Thyroid gland (tissue), 4 donors: Measurements from ENCODE around the gene LRP4. TPM values are rescaled to one million over a fixed set of nuclear protein-coding genes. Genes with fewer than 3 reads are reported as not detected.

Experiments used
- DNase-seq, 2 donors: peaks; one replicate each; pipeline ENCODE4 v3.0.0-alpha.2; 2019
- H3K27ac ChIP-seq, 3 donors: fragments of 200-600 bp; sonication (generic); 1 replicate in 2 of 3; 2 replicates in 1 of 3; pipeline ENCODE4 v1.5.1; 2016 to 2019; ENCODE audit warnings: mild to moderate bottlenecking in 1 of 3, moderate library complexity in 1 of 3
- H3K27me3 ChIP-seq: fragments of 200-600 bp; sonication (generic); one replicate; pipeline ENCODE4 v1.5.1; 2019
- H3K36me3 ChIP-seq, 2 donors: fragments of 200-600 bp; sonication (generic); one replicate each; pipeline ENCODE4 v1.5.1; 2016 to 2019
- H3K4me1 ChIP-seq, 2 donors: fragments of 200-600 bp; sonication (generic); one replicate each; pipeline ENCODE4 v1.5.1; 2017 to 2019
- H3K4me3 ChIP-seq, 3 donors: fragments of 200-600 bp; sonication (generic); replicated peaks in 1 of 3; 1 replicate in 2 of 3; 2 replicates in 1 of 3; pipeline ENCODE4 v1.5.1; 2016; ENCODE audit warnings: mild to moderate bottlenecking in 1 of 3
- H3K9me3 ChIP-seq: fragments of 200-600 bp; sonication (generic); one replicate; pipeline ENCODE4 v1.5.1; 2017
- CTCF ChIP-seq, 6 experiments: fragments of 200-600 bp in 3 of 6; fragments of 450-650 bp in 3 of 6; sonication (generic) in 3 of 6; IDR thresholded peaks; one replicate each; pipeline ENCODE4 v1.5.1; 2016 to 2019; ENCODE audit warnings: antibody characterized with exemption in 6 of 6, mild to moderate bottlenecking in 2 of 6, inconsistent platforms in 1 of 6, moderate library complexity in 1 of 6
- POLR2A ChIP-seq, 2 donors: fragments of 450-650 bp; IDR thresholded peaks; one replicate each; pipeline ENCODE4 v1.6.1; 2017; ENCODE audit warnings: antibody characterized with exemption in 2 of 2, mild to moderate bottlenecking in 2 of 2, moderate library complexity in 1 of 2
- WGBS, 2 donors: methylation state at CpG; one replicate each; pipeline ENCODE4 v1.1.5; 2017; 5-methylcytosine and 5-hydroxymethylcytosine counted together
- intact Hi-C: fragments of 100-400 bp; cut with DNase I; formaldehyde crosslinking; loops from one replicate; pipeline ENCODE4 v1.15.1; 2023
- total RNA-seq, 4 donors: library from RNA; depleted of rRNA; stranded (reverse); fragments of >200 nt; gene quantifications; one replicate each; pipeline ENCODE4 v1.2.3, GENCODE V29; 2016

Gene LRP4
- total RNA-seq, 4 donors from 2014 or later, result 2.8 to 10.3 (median 7.4) TPM

DNA sequence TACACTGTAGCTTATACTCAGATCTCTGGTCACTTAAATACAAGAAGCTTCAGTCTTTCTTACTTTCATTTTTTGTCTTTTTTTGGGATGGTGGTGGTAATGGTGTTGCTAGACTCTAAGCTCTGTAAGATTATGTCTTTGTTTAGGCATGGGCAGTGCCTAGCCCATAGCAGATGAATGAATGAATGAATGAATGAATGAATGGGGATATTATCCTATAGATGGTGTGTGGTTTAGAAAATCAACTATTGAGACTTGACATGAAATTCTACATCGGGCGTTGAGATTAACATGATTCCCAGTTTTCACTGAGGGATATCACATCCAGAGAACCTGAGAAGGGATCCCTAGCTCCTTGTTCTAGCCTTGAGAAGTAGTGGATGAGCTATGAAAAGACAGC, 62.5 kb downstream of the LRP4 start:
- intact Hi-C loops, result no loop called here
- TF ChIP-seq CTCF (IDR thresholded peaks at IDR 0.05), result no peak
- TF ChIP-seq POLR2A (IDR thresholded peaks at IDR 0.05), result no peak
- Histone ChIP-seq H3K4me3 (no peak overlapping the region), H3K36me3 (no peaks in the 10 kb centered on the region), H3K27me3 (no peaks in the 10 kb centered on the region), H3K9me3 (no peaks in the 10 kb centered on the region), H3K27ac (no peak overlapping the region), H3K4me1 (no peaks in the 10 kb centered on the region)
- DNase-seq, result no peak
- 97 to 98% methylated on average over 2 of the region's 2 CpGs for WGBS, 2 donors

DNA sequence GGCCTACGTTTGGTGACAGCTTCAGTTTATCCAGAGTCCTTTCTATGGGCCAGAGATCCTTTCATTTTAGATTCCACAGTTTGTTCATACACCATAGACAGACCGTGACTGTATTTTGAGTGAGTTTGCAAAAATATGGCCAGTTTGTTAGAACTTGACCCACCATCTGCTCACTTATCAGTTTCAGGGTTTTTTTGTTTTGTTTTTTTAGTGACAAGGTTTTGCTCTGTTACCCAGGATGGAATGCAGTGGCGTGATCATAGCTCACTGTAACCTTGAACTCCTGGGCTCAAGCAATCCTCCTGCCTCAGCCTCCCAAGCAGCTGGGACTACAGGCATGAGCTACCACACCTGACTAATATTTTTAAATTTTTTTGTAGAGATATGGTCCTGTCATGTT, 63.2 kb downstream of the LRP4 start:
- Histone ChIP-seq H3K4me1 (no peaks in the 10 kb centered on the region), H3K27me3 (no peaks in the 10 kb centered on the region), H3K4me3 (no peak overlapping the region), H3K9me3 (no peaks in the 10 kb centered on the region), H3K36me3 (no peaks in the 10 kb centered on the region), H3K27ac (no peak overlapping the region)
- TF ChIP-seq CTCF (IDR thresholded peaks at IDR 0.05), result no peak
- no peak for TF ChIP-seq POLR2A (IDR thresholded peaks at IDR 0.05)
- WGBS, 2 donors, result 92 to 95% methylated on average over 3 of the region's 3 CpGs
- DNase-seq, result no peak
- intact Hi-C loops, result no loop called here

GRCh38 chr11:46850829-46851380, 67.4 kb downstream of the LRP4 start:
- no peak overlapping the region for H3K27ac ChIP-seq

GRCh38 chr11:46849631-46850030, 68.7 kb downstream of the LRP4 start:
- H3K36me3 ChIP-seq, result no peaks in the 10 kb centered on the region
- WGBS, 2 donors, result 93 to 94% methylated on average over 1 of the region's 1 CpG
- peaks cover 5 to 7% of the 10 kb centered on the region in 2 donors for H3K4me1 ChIP-seq
- TF ChIP-seq POLR2A (IDR thresholded peaks at IDR 0.05), result no peak
- no peak for TF ChIP-seq CTCF (IDR thresholded peaks at IDR 0.05)
- H3K9me3 ChIP-seq, result no peaks in the 10 kb centered on the region
- DNase-seq, result no peak
- no peak overlapping the region for H3K27ac ChIP-seq
- intact Hi-C loops, result no loop called here
- no peak overlapping the region for H3K4me3 ChIP-seq
- H3K27me3 ChIP-seq, result no peaks in the 10 kb centered on the region

More at GRCh38 chr11:46850829-46851380, 67.4 kb downstream of the LRP4 start:
- DNase-seq, result no peak
- TF ChIP-seq POLR2A (IDR thresholded peaks at IDR 0.05) (no peak), CTCF (IDR thresholded peaks at IDR 0.05) (no peak)
- no peaks in the 10 kb centered on the region for H3K36me3 ChIP-seq
- H3K27me3 ChIP-seq, result no peaks in the 10 kb centered on the region
- intact Hi-C loops, result no loop called here
- WGBS, 2 donors, result 66 to 68% methylated on average over 10 of the region's 10 CpGs
- H3K4me1 ChIP-seq, result peaks cover 0 to 5% of the 10 kb centered on the region in 2 donors
- no peak overlapping the region for H3K4me3 ChIP-seq
- no peaks in the 10 kb centered on the region for H3K9me3 ChIP-seq

DNA sequence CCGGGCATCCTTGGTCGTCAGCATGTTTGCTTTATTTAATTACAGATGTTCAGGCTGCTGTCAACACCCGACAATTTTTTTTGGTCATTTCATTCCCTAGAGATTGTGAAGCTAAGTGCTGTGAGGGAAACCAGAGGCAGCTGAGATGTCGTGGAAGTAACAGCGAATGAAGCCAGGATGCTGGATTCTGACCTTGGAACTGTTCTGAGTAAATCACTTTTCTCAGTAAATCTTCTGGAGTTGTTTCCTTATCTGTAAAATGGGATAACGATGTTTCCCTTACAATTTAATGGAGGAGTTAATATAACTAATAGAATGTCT, 71.9 kb downstream of the LRP4 start:
- H3K27ac ChIP-seq, result no peak overlapping the region
- peaks cover 5 to 11% of the 10 kb centered on the region in 2 donors for H3K4me1 ChIP-seq
- no peaks in the 10 kb centered on the region for H3K27me3 ChIP-seq
- no peaks in the 10 kb centered on the region for H3K36me3 ChIP-seq
- peak overlapping the region; percentile 49 to 98 (median 83) for H3K4me3 ChIP-seq
- TF ChIP-seq CTCF (IDR thresholded peaks at IDR 0.05), result no peak
- TF ChIP-seq POLR2A (IDR thresholded peaks at IDR 0.05), result no peak
- DNase-seq, result no peak
- no peaks in the 10 kb centered on the region for H3K9me3 ChIP-seq
- 12 to 15% methylated on average over 6 of the region's 6 CpGs for WGBS, 2 donors
- intact Hi-C loops, result no loop called here
